Ovary (tissue), 9 donors: ENCODE data around the gene TMC6. TPM values are rescaled to one million over a fixed set of nuclear protein-coding genes. Genes with fewer than 3 reads are reported as not detected.

Source experiments
- DNase-seq, 5 donors: peaks; one replicate each; pipeline ENCODE4 v3.0.0-alpha.2; 2019 to 2020
- H3K27ac ChIP-seq, 2 donors: fragments of 200-600 bp; one replicate each; pipeline versions ENCODE4 v1.5.1 to v1.8.0; 2019 to 2022
- H3K27me3 ChIP-seq: fragments of 200-600 bp; one replicate; pipeline ENCODE4 v1.8.0; 2022
- H3K36me3 ChIP-seq: fragments of 200-600 bp; sonication (generic); one replicate; pipeline ENCODE4 v1.5.1; 2019
- H3K4me1 ChIP-seq: one replicate; pipeline ENCODE4 v1.8.1; 2013; ENCODE audit warnings: mild to moderate bottlenecking, moderate library complexity; ENCODE audit not compliant: insufficient read depth
- H3K4me3 ChIP-seq: fragments of 200-600 bp; sonication (generic); one replicate; pipeline ENCODE4 v1.5.1; 2017
- H3K9me3 ChIP-seq, 2 donors: fragments of 200-600 bp in 1 of 2; sonication (generic) in 1 of 2; one replicate each; pipeline versions ENCODE4 v1.5.1 to v1.8.1; 2013 to 2019; ENCODE audit warnings: mild to moderate bottlenecking in 1 of 2, moderate library complexity in 1 of 2
- CTCF ChIP-seq, 3 donors: fragments of 450-650 bp in 2 of 3; fragments of 200-600 bp in 1 of 3; IDR thresholded peaks; one replicate each; pipeline versions ENCODE4 v1.5.1 to v1.8.0; 2016 to 2022; ENCODE audit warnings: antibody characterized with exemption in 3 of 3, mild to moderate bottlenecking in 1 of 3
- EP300 ChIP-seq: sonication (generic); formaldehyde crosslinking; IDR thresholded peaks from one replicate; pipeline ENCODE4 v1.6.1; 2017; ENCODE audit warnings: antibody characterized with exemption
- POLR2A ChIP-seq: fragments of 450-650 bp; IDR thresholded peaks from one replicate; pipeline ENCODE4 v1.6.1; 2017; ENCODE audit warnings: antibody characterized with exemption, mild to moderate bottlenecking, moderate library complexity
- WGBS, 3 donors: extraction: QIAGEN DNeasy Blood & Tissue Kit in 1 of 3; methylation state at CpG; one replicate each; pipeline versions ENCODE4 v1.1.5 to v1.1.7; 2013 to 2017; 5-methylcytosine and 5-hydroxymethylcytosine counted together
- intact Hi-C, 4 donors: fragments of 100-400 bp; cut with DNase I; formaldehyde crosslinking; loops; one replicate each; pipeline versions ENCODE4 v1.11.0 to v1.15.1; 2022 to 2023
- polyA plus RNA-seq, 2 donors: library from polyadenylated mRNA; stranded (reverse); fragments of 200-250 nt in 1 of 2; fragments of 350-450 nt in 1 of 2; fragmentation: Illumina TruSeq in 1 of 2; extraction: RNeasy Lipid Tissue Mini Kit (QIAGEN cat#74804) in 1 of 2; gene quantifications; one replicate each; pipeline ENCODE4 v1.2.3, GENCODE V29; 2013 to 2014
- total RNA-seq, 7 donors: library from RNA; depleted of rRNA in 2 of 7; stranded (reverse); fragments of >200 nt in 2 of 7; fragmentation: NEBNext Ultra II Directional in 3 of 7; extraction: Animal tissue kit (Norgen Biotek cat#: 25700) in 3 of 7; gene quantifications; one replicate each; pipeline versions ENCODE4 v1.1.0 to v1.2.4, GENCODE V29; 2016 to 2023
- donor health status: DM: no; HTN: no; CAD: no; lungs with moderate emphysema.
- donor health status: DM: no; HTN: no; CAD: no.
- donor health status: Bipolar disorder and iron deficiency.
- donor health status: DM: yes; HTN: yes; CAD: no.
- donor health status: DM: no; HTN: no; CAD: no.
- donor health status: DM: yes; HTN: yes; CAD: no.

TMC6 gene
- total and polyA plus RNA-seq, 9 donors: 1.2 to 26.8 (median 8.3) TPM

DNA sequence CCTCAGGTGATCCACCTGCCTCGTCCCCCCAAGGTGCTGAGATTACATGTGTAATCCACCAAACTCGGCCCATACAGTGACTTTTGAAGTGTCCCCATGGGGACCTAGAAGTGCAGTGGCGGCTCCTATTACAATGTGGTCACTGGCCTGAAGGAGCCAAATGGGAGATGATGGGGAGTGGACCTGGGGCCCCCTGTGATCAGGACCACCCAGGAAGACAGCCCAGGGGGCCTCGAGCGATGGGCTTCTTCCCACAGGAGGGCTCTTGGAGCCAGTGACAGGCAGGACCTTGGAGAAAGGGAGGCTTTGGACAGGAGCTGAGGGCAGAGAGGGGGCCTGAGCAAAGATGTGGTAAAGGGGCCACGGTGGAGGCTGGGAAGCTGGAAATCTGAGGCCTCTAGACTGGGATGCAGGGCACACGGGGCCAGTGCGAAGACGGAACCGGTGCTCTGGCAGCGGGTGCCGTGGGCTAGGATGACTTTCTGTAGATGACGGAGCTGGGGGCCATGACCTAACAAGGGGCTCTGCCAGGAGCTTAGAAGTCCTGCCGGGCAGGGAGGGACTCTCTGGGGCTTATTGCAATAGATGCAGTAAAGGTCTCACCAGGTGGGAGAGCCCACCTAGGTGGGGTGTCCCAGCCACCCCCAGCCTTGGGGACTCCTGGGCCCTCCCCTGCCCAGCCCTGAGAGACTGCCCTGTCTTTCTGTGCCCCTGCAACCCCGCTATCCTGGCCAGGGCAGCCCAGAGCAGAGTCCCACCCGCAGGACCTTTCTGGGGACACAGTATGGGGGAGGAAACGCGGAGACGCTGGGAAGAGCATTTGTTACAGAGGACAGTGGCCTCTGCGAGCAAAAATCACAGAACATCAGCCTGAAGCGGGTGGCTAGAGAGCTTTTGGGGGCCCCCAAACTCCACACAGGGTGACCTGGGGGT, 14.9 kb upstream of the TMC6 start:
- H3K27me3 ChIP-seq: no peaks in the 10 kb centered on the region
- peak overlapping the region in 1 of 2 donors; percentile 52 for H3K27ac ChIP-seq
- no peaks in the 10 kb centered on the region for H3K36me3 ChIP-seq
- H3K9me3 ChIP-seq: no peaks in the 10 kb centered on the region
- 89 to 90% (median 89%) methylated on average over 21 of the region's 21 CpGs for WGBS, 3 donors
- H3K4me1 ChIP-seq: peaks cover 21% of the 10 kb centered on the region
- intact Hi-C loops: no loop called here
- H3K4me3 ChIP-seq: no peak overlapping the region
- no peak for DNase-seq
- TF ChIP-seq EP300: no peak
- TF ChIP-seq CTCF (IDR thresholded peaks at IDR 0.05): no peak
- TF ChIP-seq POLR2A: no peak

DNA sequence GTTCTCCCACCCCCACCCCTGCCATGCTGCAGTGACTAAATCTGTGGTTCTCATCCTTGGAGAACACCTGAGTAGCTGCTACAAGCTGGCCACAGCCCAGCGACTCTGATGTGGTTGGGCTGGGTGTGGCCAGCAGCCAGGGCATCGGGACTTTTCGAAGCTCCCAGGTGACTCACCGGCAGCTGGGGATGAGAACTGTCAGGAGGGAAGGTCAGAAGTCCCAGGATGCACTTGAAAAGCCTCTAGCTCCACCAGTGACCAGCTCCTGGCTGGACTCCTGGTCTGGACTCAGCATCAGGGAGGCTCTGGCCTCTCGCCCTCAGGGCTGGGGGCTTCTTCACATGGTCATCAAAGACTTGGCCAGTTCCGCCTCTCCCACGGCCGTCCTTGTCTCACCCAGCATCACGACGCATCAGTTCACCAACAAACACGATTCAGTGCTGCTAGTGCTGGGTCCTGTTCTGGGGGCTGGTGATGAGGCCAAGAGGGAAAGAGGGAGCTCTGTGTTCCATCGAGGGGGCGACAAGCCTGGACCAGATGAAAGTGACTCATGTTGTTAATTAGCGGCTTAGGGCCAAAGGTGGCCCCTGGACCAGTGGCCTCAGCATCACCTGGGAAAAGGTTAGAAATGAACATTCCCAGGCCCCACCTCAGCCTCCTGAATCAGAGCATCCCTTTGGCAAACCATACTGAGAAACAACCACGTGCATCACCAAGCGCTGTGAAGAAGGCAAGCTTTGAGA, 13.7 kb upstream of the TMC6 start:
- no peak overlapping the region for H3K4me3 ChIP-seq
- TF ChIP-seq EP300: no peak
- no peak for TF ChIP-seq CTCF (IDR thresholded peaks at IDR 0.05)
- TF ChIP-seq POLR2A: no peak
- intact Hi-C loops: no loop called here
- no peaks in the 10 kb centered on the region for H3K36me3 ChIP-seq
- 69 to 73% (median 71%) methylated on average over 16 of the region's 16 CpGs for WGBS, 3 donors
- H3K4me1 ChIP-seq: peaks cover 21% of the 10 kb centered on the region
- DNase-seq: peak in 1 of 5 donors; percentile 26
- H3K27me3 ChIP-seq: no peaks in the 10 kb centered on the region
- no peaks in the 10 kb centered on the region for H3K9me3 ChIP-seq
- H3K27ac ChIP-seq: no peak overlapping the region

GRCh38 chr17:78141437-78142118, 13.0 kb upstream of the TMC6 start:
- DNase-seq: peak in 1 of 5 donors; percentile 23

More at GRCh38 chr17:78141437-78142118, 13.0 kb upstream of the TMC6 start:
- Histone ChIP-seq H3K36me3 (no peaks in the 10 kb centered on the region), H3K27ac (no peak overlapping the region), H3K4me1 (peaks cover 21% of the 10 kb centered on the region), H3K4me3 (no peak overlapping the region), H3K27me3 (no peaks in the 10 kb centered on the region), H3K9me3 (no peaks in the 10 kb centered on the region)
- WGBS, 3 donors: 85 to 90% (median 86%) methylated on average over 20 of the region's 20 CpGs
- TF ChIP-seq POLR2A (no peak), EP300 (no peak), CTCF (IDR thresholded peaks at IDR 0.05) (no peak)
- intact Hi-C loops: no loop called here
